Spleen (tissue), 7 donors: ENCODE data around the gene GPR141.

Experiments used
- CTCF ChIP-seq, 11 experiments: fragments of 200-600 bp in 7 of 11; fragments of 450-650 bp in 4 of 11; sonication (generic) in 4 of 11; IDR thresholded peaks in 8 of 11; conservative IDR thresholded peaks in 3 of 11; 1 replicate in 7 of 11; 2 replicates in 4 of 11; pipeline versions ENCODE4 v1.4.0 to v1.8.0; 2016 to 2021; ENCODE audit warnings: antibody characterized with exemption in 11 of 11, inconsistent platforms in 4 of 11, mild to moderate bottlenecking in 1 of 11
- POLR2A ChIP-seq, 3 donors: fragments of 450-650 bp; IDR thresholded peaks; one replicate each; pipeline ENCODE4 v1.5.1; 2017; ENCODE audit warnings: antibody characterized with exemption in 3 of 3, mild to moderate bottlenecking in 1 of 3
- donor health status: DM: no; HTN: no; CAD: no; lungs with moderate emphysema.
- donor health status: DM: no; HTN: no; CAD: no.
- donor health status: DM: no; HTN: no; CAD: no.

DNA sequence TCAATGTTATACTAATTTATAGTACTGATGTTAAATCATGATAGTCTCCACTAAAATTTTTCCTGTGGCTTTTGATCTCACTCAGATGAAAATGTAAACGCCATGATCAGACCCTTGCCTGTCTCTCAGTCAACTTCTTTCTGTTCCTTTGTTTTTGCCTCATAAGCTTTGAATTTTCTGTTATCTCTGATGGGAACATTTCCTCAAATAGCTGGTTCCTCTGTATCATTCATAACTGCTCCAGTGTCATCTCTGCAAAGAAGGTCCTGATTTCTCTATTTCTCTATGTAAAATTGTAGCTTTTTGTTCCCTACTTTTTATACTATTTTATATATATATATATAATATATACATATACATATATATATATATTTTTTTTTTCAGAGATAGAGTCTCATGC is 67.5 kb downstream of the GPR141 start:
- no peak for TF ChIP-seq CTCF (IDR thresholded peaks at IDR 0.05 in 8 of 11, conservative IDR thresholded peaks at IDR 0.05 in 3 of 11)
- TF ChIP-seq POLR2A (IDR thresholded peaks at IDR 0.05) = no peak
